NCI-H524 treated with DMSO at 0.1 percent for 48 hours (cell line): ENCODE data around the gene TBX2.

ENCODE experiments used
- DNase-seq: peaks from one replicate; lab custom pipeline; 2025; lab: John Stamatoyannopoulos, UW

Gene TBX2

DNA sequence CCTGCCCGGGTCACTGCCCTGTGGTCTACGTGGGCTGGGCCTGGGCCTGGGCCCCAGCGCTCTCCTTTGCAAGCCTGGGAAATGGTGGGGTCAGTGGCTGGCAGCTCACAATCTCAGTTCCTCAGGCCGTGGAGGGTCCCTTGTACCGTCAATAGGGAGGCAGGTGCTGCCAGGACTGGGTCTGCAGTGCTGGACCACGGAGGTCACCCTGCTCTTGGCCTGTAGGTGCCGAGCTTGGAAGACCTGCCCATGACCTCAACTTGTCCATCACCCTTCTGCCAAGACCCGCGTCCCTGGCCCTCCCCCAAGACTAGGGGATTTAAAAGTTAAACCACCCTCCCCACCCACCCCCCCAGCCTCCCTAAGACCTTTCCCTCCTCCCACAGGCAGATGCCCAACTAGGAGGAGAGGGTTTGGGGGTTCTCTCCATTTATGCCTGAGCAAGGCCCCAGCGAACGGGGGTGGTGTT, 2.5 kb downstream of the TBX2 start:
- DNase-seq = no peak

DNA sequence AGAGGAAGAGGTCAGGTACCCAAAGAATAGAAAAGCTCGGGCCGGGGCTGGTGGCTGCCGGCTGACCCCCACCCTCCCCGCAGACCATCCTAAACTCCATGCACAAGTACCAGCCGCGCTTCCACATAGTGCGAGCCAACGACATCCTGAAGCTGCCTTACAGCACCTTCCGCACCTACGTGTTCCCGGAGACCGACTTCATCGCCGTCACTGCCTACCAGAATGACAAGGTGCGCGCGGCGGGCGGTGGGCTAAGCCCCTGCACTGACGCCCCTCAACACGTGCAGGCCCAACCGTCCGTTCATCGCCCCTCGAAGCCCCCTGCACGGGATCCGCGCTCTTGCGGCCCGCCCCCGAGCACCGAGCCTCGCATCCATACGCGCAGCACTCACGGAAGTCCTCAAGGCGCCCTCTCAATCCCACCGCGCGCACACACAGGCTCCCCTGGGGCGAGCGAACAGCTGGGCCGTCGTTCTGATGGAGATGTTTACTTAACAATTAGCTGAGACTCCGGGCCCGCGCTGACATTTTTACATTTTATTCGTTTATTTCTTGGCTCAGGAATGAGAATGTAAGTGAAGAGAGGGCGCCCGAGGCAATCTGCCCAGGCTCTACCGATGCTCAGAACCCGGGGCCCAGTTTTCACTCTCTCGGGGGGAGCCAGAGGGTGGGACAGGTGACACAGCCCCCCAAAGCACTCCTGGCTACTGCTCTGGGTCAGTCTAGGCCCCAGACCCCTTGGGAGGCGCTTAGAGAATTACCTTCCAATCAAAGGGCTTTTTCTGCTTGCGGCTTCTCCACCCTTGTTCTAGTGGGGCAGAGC, 3.5 kb downstream of the TBX2 start:
- DNase-seq = peak; percentile 46

DNA sequence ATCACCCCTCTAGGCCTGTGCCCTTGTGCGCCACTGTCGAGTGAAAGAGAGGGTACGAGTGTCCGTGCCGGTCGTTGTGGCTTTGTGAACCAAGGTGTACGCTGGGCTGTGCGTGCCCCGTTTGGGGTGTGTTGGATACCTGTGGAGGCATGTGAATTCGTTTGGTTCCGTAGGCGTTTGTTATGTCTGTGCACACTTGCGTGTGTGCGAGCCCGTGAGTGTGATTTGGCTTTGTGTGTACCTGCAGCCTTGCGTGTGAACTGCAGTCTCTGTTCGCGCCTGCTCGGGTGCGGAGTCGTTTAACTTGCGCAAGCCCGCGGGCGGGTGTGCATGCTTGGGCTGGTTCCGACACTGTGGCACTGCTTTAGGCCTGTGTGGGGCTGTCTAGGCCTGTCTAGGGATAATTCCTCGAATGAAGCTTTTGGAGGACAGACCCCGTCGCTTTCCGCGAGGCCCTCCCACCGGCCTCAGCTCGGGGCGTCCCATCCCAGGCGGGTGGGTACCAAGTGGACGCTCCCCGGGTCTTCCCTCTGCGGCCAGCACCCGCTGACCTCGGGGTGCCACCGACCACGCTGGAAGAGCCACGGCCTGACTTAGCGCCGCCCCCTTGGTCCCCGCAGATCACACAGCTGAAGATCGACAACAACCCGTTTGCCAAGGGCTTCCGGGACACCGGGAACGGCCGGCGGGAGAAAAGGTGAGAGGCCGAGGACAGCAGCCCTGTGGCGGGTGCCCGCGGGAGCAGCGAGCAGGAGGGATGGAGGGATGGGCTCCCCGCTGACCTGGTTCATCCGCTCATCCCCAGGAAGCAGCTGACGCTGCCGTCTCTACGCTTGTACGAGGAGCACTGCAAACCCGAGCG, 4.4 kb downstream of the TBX2 start:
- no peak for DNase-seq

DNA sequence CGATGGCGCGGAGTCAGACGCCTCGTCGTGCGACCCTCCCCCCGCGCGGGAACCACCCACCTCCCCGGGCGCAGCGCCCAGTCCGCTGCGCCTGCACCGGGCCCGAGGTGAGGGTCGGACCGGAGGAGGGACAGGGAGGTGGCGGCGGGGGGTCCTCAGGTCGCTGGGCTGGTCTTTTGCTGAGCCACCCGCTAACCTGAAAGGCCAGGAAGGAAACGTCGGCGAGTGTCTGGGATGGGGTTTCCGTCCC, 4.9 kb downstream of the TBX2 start:
- DNase-seq = no peak

DNA sequence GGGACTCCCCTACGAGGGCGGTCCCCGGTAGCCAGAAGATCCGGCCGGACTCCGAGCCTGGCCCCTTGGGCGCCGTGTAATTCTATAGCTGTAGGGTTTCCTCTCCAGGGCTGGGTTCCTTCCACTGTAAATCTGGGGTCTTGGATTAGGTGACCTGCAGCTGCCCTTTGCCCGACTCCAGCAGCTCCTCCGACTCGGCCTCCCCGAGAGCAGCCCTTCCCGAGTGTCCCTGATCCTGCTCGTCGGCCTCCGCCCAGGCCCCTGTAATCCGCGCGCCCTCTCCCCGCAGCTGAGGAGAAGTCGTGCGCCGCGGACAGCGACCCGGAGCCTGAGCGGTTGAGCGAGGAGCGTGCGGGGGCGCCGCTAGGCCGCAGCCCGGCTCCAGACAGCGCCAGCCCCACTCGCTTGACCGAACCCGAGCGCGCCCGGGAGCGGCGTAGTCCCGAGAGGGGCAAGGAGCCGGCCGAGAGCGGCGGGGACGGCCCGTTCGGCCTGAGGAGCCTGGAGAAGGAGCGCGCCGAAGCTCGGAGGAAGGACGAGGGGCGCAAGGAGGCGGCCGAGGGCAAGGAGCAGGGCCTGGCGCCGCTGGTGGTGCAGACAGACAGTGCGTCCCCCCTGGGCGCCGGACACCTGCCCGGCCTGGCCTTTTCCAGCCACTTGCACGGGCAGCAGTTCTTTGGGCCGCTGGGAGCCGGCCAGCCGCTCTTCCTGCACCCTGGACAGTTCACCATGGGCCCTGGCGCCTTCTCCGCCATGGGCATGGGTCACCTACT, 5.5 kb downstream of the TBX2 start:
- DNase-seq = no peak

DNA sequence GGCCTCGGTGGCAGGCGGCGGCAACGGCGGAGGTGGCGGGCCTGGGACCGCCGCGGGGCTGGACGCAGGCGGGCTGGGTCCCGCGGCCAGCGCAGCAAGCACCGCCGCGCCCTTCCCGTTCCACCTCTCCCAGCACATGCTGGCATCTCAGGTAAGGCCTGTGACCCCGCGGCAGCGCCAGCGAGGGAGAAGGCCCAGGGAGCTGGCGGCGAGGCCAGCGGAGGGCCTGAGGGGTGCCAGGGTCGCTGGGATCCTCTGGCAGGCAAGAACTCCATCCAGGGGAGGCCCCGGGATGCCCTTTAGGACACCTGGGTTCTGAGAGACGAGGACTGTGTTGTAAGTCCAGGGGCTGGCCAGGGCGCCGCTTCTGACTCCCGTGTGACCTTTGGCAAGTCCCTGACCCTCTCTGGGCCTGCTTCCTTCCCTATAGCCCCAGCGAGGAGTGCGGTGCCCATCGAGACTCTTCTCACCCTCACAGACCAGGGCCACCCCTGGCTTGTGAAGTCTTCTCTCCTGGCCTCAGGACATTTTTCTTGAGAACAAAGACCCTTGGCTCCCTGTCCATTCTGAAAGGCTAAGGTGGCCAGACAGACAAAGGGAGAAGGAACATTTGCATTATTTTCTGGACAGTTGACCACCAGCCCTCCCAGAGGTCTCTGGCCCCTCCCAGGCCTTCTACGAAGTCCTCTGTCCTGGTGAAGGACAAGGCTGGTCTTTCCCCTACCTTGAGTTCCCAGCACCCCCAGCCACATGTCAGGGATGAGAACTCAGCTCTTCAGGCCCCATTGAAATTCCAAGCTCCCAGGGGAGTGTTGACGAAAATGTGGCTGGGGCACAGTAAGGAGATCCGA, 6.3 kb downstream of the TBX2 start:
- no peak for DNase-seq

DNA sequence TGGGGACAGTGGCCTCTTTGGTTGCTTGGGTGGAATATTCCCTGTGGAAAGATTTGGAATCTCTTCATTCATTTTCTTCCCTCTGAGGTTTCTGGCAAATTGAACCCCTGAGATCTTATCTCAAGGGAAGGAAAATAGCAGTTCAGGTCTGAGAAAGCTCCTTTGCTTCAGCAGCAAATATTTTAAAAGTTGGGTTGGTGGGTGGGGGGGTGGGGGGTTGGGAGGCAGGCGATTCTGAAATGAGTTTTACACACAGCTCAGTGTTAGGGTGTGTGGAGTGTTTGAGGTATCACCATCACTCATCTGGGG, 6.8 kb downstream of the TBX2 start:
- no peak for DNase-seq

DNA sequence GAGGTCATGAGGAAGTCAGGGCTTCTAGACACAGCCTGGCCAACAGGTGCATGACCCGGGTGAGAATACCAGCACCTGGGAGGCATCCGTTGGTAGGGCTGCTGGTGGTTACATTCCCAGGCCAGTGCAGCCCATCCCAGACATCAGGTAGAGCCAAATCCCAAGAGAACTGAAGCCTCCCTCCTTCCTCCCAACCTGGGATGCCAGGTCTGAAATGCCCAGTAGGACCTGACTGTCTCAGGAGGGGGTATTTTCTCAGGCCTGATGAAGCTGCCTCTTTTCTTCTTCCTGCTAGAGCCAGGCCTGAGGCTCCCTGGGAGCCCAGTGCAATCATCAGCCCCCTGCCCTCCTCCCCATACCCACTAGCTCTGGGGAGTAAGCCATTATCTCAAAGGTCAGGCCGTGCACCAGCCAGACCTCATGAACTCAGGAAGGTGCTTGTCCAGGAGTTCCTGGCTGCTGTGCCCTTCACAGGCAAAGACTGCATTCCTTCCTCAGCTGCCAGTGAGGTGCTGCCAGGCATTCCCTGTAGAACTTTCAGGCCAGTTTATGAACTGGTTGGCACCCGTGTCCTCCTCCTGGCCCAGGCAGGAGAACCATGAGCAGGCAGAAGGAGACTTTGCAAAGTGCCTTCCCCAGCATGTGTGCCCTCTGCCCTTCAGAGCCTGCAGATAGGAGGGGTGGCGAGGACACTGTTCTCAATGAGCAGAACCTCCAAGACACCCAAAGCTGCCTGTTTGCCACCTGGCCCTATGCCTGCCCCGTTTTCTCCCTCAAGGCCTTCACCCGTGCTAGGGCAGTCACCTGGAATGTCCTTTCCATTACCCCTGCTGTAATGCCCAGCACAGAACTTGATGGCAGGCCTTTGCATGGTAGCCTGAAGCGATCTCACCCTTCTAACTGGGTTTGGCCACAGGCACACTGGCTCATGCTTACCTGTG, 7.6 kb downstream of the TBX2 start:
- DNase-seq = no peak

DNA sequence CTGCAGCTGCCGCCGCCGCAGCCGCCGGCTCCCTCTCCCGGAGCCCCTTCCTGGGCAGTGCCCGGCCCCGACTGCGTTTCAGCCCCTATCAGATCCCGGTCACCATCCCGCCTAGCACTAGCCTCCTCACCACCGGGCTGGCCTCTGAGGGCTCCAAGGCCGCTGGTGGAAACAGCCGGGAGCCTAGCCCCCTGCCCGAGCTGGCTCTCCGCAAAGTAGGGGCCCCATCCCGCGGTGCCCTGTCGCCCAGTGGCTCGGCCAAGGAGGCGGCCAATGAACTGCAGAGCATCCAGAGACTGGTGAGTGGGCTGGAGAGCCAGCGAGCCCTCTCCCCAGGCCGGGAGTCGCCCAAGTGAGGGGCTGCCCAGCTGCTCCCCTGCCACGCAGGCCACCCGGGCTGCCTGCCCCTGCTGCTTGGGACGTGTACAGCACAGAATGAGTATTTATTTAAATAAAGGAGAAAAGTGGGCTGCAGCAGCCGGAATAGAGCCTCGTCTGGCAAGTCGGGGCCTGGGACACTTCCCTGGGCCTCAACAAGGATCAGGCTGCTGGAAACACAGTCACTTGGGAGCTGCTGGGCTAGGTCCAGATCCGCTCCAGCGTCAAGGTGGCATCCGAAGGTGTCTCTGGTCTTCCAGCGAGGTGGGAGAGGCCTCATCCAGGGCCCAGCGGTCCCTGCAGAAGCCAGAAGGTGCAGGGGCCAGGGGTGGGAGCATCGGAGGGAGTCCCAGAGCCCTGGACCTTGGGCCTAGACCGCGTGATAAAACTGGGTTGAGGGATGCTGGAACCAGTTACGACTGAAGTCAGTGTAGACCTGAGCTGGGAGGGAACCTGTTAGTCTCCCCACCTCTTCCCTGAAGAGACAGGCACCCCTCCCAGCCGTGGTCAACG, 8.8 kb downstream of the TBX2 start:
- DNase-seq = no peak

DNA sequence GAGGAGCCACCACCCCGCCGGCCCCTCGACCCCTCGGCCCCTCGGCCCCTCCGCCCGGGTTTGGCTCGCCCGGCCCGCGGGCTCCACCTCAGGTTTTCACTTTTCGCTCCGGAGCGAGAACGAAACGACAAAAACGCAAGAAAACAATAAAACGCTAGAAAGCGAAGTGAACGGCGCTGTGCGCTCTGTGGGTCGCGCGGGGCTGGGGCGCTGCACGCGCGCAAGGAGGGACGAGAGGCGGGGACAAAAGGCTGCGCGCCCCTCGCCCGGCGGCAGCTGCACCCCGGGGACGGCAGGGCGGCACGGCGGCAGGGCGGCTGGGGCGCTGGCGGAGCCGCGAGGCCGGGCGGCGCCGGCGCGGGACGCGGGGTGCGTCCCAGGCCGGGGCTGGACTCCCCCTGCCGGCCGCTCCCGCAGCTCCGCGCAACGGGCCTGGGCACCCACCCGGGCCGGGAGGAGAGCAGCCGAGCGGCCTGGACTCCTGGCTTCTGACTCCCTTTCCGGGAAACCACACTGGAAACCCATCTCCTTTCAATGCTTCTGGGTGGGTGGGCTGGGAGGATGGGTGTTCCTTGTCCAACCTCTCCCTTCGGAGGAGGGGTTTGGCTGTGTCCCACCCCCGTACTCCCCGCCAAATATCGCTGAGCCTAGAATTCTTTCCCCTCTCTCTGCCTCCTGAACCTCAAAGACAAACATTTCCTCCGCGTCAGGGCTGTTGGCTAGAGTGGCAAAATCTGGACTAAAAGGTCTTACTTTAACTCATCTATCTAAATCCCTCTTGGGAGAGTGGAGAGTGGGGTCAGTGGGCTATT, 9.9 kb downstream of the TBX2 start:
- no peak for DNase-seq

DNA sequence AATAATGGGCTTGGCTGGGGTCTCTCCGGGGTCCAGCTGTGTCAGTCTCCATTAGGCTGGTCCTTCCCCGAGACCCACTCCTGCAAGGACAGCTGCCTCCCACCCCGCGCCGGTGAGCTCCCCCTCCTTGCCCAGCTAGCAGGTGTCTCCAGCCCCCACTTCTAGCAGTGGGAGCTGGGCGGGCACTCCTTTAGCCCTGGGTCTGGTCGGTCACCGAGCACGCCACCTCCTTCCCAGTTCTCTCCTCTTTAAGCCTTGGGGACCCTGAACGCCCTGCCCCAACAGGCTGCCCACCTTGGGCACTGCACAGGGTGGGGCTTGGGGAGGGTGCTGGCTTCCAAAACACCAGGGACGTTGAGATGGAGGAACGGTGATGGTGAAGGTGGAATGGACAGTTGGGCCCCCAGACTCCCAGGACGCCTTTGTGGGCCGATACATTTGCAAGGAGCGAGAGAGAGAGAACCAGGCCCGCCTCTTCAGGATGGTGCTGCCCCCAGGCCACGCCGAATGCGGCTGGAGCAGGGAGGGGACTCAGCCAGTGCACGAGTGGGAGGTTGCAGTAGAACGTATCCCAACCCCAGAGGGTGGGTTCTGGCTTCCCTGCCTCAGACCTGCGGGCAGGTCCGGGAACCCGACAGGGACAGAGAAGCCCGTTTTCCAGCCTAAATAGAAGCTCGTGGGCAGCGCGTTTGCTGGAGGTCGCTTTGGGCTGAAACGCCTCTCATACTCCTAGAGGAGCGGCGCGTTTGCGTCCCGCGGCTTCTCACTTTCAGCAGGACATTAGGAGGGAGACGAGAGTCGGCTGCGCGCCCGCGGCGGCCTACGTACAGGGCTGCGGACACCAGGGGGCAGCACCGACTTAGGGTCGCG, 10.7 kb downstream of the TBX2 start:
- no peak for DNase-seq

DNA sequence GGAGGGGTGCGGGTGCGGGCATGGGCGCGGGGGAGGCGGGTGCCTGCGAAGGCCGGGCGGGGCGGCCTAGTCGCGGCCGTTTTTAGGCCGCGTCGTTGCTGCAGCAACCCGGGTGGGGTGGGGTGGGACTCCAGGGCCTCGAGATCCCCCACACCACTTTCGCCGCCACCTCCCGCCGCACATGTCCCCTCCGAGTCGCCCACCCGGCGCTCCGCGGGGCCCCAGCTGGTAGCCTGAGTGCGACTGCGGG, 11.3 kb downstream of the TBX2 start:
- no peak for DNase-seq

DNA sequence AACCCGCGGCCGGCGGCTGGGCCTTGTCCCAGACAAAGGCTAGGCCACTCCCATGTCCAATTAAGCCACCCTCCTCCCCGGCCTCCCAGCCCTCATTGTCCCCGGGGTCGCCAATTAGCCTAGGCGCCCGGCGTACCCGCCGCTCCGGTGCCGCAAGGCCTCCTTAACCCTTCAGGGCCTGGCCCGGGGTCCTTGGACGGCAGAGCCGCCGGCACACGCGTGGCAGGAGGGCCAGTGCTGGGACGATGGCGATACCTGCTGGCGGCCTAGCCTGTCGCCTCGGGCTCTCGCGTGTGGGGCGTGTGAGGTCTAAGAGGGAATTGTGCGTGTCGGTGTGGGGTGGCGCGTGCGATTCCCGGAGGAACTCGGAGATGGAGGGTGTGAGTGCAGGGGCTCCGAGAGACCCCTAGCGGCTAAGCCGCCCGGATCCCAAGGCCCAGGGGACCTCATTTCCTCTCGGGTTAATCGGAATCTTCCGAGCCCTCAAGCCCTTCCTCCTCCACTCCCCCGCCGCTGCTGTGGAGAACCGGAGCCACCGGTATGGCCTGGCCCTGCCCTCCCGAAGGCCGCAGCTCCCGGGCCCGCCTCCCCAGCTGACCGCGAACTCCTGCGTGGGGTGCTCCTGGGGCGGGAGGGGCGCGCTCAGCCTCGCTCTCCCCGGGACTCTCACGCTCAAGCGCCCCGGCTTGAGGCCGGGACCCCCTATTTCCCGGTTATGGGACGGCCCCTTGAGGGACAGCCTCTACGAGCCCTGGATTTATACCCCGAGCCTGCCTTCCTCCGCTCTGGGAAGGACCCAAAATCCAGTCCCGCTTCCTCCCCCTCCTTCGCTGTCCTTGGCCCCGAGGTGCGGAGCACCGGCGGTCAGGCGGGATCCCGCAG, 11.9 kb downstream of the TBX2 start:
- no peak for DNase-seq

DNA sequence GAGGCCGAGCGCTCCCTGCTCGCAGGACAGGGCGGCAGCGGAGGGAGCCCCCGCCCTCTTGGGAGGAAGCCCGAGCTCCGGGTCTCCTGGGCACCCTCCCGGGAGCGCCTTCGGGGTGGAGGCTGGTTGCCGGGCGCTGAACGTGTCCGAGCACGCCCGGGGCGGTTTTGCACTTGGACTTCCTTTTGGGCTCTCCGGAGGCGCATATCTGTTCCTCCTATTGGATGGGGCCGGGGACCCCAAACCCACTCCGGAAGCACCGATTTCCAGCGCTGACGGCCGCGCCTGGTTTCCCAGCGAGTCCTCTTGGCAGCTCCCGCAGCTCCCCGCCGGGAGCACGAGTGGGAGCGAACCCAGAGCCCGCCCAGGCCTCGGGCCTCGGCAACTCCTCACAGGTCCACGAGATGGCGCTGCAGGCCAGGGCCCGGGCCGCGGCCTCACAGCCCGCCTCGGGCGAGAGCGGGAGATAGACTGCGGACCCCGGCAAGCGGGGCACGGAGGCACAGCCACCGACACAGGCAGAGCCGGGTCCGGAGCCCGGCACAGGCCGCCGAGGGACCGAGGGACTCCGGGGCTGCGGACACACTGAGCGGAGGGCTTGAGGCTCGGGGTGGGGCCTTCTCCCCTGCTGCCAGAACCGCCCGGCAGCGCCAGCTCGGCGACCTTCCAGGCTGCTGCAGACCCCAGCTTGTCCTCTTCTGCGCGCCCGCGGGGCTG, 12.7 kb downstream of the TBX2 start:
- DNase-seq = peak; percentile 42

DNA sequence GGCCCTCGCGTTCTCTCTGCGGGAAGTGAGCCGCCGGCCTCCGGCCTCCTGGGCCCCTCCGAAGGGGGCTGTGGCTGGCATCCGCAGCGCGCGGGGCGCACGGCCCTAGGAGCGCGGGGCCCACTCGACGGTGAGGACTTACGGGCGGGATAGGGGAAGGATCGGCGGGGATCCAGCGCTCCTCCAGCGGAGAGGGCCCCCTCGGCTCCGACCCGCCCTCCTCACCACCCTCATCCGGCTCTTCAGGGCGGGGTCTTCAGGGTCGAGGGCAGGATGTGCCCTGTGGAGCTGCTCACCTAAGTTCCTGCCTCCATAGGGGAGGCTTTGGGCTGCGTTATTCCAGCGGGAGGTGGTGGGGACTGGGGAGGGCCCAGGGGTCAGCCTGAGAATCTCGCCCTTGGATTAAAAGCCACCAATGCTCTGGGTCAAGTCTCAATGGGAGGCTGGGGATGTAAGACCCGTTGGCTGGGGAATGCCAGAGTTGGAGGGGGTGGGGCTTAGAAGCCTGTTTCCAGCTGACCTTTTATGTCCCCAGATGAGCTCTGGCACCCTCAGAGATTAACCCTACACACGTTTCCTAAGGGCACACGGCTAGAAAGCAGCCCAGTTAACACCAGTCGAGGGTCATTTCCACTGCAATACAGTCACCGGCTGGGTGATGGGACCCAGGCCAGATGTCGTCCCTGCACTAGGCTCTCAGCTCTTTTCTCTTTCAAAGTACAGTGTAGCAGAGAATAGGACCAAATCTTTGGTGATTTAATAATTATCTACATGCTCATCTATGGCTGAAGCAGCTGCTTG, 13.4 kb downstream of the TBX2 start:
- DNase-seq = no peak

DNA sequence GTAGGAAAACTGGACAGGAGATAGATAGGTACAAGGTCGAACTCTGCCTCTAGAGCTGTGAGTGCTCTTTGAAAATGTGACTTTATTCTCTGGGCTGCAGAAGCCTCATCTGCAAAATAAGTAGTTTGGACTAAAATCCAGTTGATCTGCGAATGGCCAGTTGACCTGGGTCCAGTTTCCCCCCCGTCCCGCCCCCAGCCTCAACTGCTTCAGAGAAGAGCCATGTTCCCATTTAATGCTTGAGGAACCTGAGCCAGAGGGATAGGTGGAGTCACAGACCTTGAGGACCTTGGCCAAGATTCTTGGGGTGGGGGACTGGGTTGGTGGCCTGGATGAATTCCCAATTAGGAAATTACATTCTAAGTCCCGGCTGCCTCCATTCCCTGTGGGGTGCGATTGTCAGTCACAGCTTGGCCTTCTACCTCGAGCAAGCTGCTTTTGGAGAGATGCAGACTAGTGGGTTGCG, 14.1 kb downstream of the TBX2 start:
- DNase-seq = no peak
